NCI-H2171 treated with DMSO at 0.1 percent for 48 hours (cell line): ENCODE measurements around the gene GALNT18.
"Not testable (repeated sequence)": the region's sequence is repeated elsewhere in the genome, so short reads cannot be mapped to it uniquely, and the experiment has no call there.

Experiments
- DNase-seq: peaks from one replicate; lab custom pipeline; 2025; lab: John Stamatoyannopoulos, UW

Gene GALNT18

GRCh38 chr11:11458485-11458884, 163.3 kb downstream of the GALNT18 start:
- no peak for DNase-seq

- no peak for DNase-seq
Measured at GRCh38 chr11:11458001-11458400, 163.8 kb downstream of the GALNT18 start.

GRCh38 chr11:11456866-11457265, 164.9 kb downstream of the GALNT18 start:
- DNase-seq, result no peak

- DNase-seq, result no peak
Measured at GRCh38 chr11:11454671-11455223, 167.1 kb downstream of the GALNT18 start.

GRCh38 chr11:11451501-11452005, 170.3 kb downstream of the GALNT18 start:
- DNase-seq, result no peak

- no peak for DNase-seq
Measured at GRCh38 chr11:11450744-11451362, 171.0 kb downstream of the GALNT18 start.

GRCh38 chr11:11449327-11449726, 172.5 kb downstream of the GALNT18 start:
- DNase-seq, result no peak

- DNase-seq, result no peak
Measured at GRCh38 chr11:11448626-11449025, 173.2 kb downstream of the GALNT18 start.

GRCh38 chr11:11447601-11448000, 174.2 kb downstream of the GALNT18 start:
- not testable (repeated sequence) for DNase-seq

GRCh38 chr11:11446967-11447366, 174.8 kb downstream of the GALNT18 start:
- DNase-seq, result no peak

GRCh38 chr11:11446564-11446963, 175.2 kb downstream of the GALNT18 start:
- no peak for DNase-seq

GRCh38 chr11:11445441-11446185, 176.2 kb downstream of the GALNT18 start:
- DNase-seq, result no peak

- DNase-seq, result no peak
Measured at GRCh38 chr11:11444804-11445131, 177.0 kb downstream of the GALNT18 start.

- peak; percentile 65 for DNase-seq
Measured at GRCh38 chr11:11444027-11444803, 177.6 kb downstream of the GALNT18 start.

- no peak for DNase-seq
Measured at GRCh38 chr11:11442791-11443190, 179.0 kb downstream of the GALNT18 start.

- no peak for DNase-seq
Measured at GRCh38 chr11:11441516-11441915, 180.3 kb downstream of the GALNT18 start.

- DNase-seq, result no peak
Measured at GRCh38 chr11:11441091-11441490, 180.7 kb downstream of the GALNT18 start.

GRCh38 chr11:11440144-11440543, 181.7 kb downstream of the GALNT18 start:
- DNase-seq, result no peak

- DNase-seq, result no peak
Measured at GRCh38 chr11:11439591-11439990, 182.2 kb downstream of the GALNT18 start.

GRCh38 chr11:11436715-11437313, 185.0 kb downstream of the GALNT18 start:
- no peak for DNase-seq

GRCh38 chr11:11435635-11436034, 186.2 kb downstream of the GALNT18 start:
- no peak for DNase-seq

- DNase-seq, result no peak
Measured at GRCh38 chr11:11433960-11434359, 187.8 kb downstream of the GALNT18 start.
